Right atrium auricular region (tissue), 2 donors: ENCODE results near the gene HIRIP3. TPM values are rescaled to one million over a fixed set of nuclear protein-coding genes. Genes with fewer than 3 reads are reported as not detected.

Experiments used
- DNase-seq: peaks from one replicate; pipeline ENCODE4 v3.0.0-alpha.2; 2019; ENCODE audit warnings: low spot score
- H3K27ac ChIP-seq, 2 donors: fragments of 200-600 bp; sonication (generic); 1 replicate in 1 of 2; 2 replicates in 1 of 2; pipeline ENCODE4 v1.5.1; 2016 to 2019
- H3K27me3 ChIP-seq, 2 donors: fragments of 200-600 bp; sonication (generic); one replicate each; pipeline versions ENCODE4 v1.5.1 to v1.6.0; 2017 to 2019
- H3K36me3 ChIP-seq: fragments of 200-600 bp; sonication (generic); one replicate; pipeline ENCODE4 v1.5.1; 2016
- H3K4me1 ChIP-seq, 2 donors: fragments of 200-600 bp; sonication (generic); one replicate each; pipeline versions ENCODE4 v1.5.1 to v1.6.0; 2017 to 2019
- H3K4me3 ChIP-seq, 2 donors: fragments of 200-600 bp; sonication (generic); 1 replicate in 1 of 2; 2 replicates in 1 of 2; pipeline ENCODE4 v1.5.1; 2017 to 2019; ENCODE audit warnings: mild to moderate bottlenecking in 1 of 2, moderate library complexity in 1 of 2
- H3K9me3 ChIP-seq, 2 donors: fragments of 200-600 bp; sonication (generic); one replicate each; pipeline ENCODE4 v1.5.1; 2019
- total RNA-seq, 2 donors: library from RNA; depleted of rRNA; stranded (reverse); fragments of >200 nt; gene quantifications; one replicate each; pipeline ENCODE4 v1.1.0, GENCODE V29; 2016
- TF ChIP-seq, protein P1 (sequence below), 2 donors: fragments of 200-600 bp; sonication (generic); IDR thresholded peaks; one replicate each; pipeline ENCODE4 v1.5.1; 2019; ENCODE audit warnings: antibody characterized with exemption in 2 of 2

Gene HIRIP3
- total RNA-seq, 2 donors from 2014 or later, result 10.3 to 11.4 TPM

- no peaks in the 10 kb centered on the region for H3K36me3 ChIP-seq
- peaks cover 0 to 14% of the 10 kb centered on the region in 2 donors for H3K4me1 ChIP-seq
- TF ChIP-seq, protein P1, sequence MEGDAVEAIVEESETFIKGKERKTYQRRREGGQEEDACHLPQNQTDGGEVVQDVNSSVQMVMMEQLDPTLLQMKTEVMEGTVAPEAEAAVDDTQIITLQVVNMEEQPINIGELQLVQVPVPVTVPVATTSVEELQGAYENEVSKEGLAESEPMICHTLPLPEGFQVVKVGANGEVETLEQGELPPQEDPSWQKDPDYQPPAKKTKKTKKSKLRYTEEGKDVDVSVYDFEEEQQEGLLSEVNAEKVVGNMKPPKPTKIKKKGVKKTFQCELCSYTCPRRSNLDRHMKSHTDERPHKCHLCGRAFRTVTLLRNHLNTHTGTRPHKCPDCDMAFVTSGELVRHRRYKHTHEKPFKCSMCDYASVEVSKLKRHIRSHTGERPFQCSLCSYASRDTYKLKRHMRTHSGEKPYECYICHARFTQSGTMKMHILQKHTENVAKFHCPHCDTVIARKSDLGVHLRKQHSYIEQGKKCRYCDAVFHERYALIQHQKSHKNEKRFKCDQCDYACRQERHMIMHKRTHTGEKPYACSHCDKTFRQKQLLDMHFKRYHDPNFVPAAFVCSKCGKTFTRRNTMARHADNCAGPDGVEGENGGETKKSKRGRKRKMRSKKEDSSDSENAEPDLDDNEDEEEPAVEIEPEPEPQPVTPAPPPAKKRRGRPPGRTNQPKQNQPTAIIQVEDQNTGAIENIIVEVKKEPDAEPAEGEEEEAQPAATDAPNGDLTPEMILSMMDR (IDR thresholded peaks at IDR 0.05), result no peak
- no peaks in the 10 kb centered on the region for H3K9me3 ChIP-seq
- H3K27me3 ChIP-seq, result no peaks in the 10 kb centered on the region
- DNase-seq, result no peak
- no peak overlapping the region for H3K27ac ChIP-seq
- no peak overlapping the region for H3K4me3 ChIP-seq
These were observed 51.3 kb downstream of the HIRIP3 start for GRCh38 chr16:29943846-29944799.

Other genes starting within 250 kb of the HIRIP3 start
- under 1 TPM; 0.52 to 0.90 TPM for gene C16orf54, start 249.6 kb downstream of the HIRIP3 start, total RNA-seq
- not detected for gene ZG16, start 217.4 kb downstream of the HIRIP3 start, total RNA-seq
- 10 to 100 TPM; 10.1 to 17.1 TPM for gene KIF22, start 204.9 kb downstream of the HIRIP3 start, total RNA-seq
- gene MAZ, start 189.1 kb downstream of the HIRIP3 start, total RNA-seq, result 10 to 100 TPM; 33.0 to 86.6 TPM
- under 1 TPM; 0.51 to 0.52 TPM for gene PRRT2, start 183.4 kb downstream of the HIRIP3 start, total RNA-seq
- gene PAGR1, start 179.5 kb downstream of the HIRIP3 start, total RNA-seq, result 10 to 100 TPM; 23.5 to 27.3 TPM
- 10 to 100 TPM; 44.4 to 77.9 TPM for gene MVP, start 175.2 kb downstream of the HIRIP3 start, total RNA-seq
- 100 to 1,000 TPM; 135 to 138 TPM for gene CDIPT, start 132.4 kb downstream of the HIRIP3 start, total RNA-seq
- gene SEZ6L2, start 96.1 kb downstream of the HIRIP3 start, total RNA-seq, result 1 to 10 TPM; 2.6 to 4.6 TPM
- gene ASPHD1, start 95.1 kb downstream of the HIRIP3 start, total RNA-seq, result 1 to 10 TPM; 1.5 to 3.2 TPM
- 1 to 10 TPM; 6.4 to 6.5 TPM for gene KCTD13, start 69.4 kb downstream of the HIRIP3 start, total RNA-seq
- 100 to 1,000 TPM; 100 to 107 TPM for gene TMEM219, start 33.5 kb downstream of the HIRIP3 start, total RNA-seq
- gene TAOK2, start 21.7 kb downstream of the HIRIP3 start, total RNA-seq, result 10 to 100 TPM; 29.1 to 36.7 TPM
- gene INO80E, start 624 bp upstream of the HIRIP3 start, total RNA-seq, result 100 to 1,000 TPM in 1 of 2 donors, 10 to 100 TPM in 1; 33.4 to 117 TPM
- not detected for gene DOC2A, start 15.4 kb upstream of the HIRIP3 start, total RNA-seq
- gene C16orf92, start 27.6 kb upstream of the HIRIP3 start, total RNA-seq, result not detected
- not detected for gene TLCD3B, start 35.7 kb upstream of the HIRIP3 start, total RNA-seq
- gene ALDOA, start 70.1 kb upstream of the HIRIP3 start, total RNA-seq, result 1,000 to 10,000 TPM; 2,869 to 3,626 TPM
- gene PPP4C, start 80.4 kb upstream of the HIRIP3 start, total RNA-seq, result 10 to 100 TPM; 23.2 to 32.7 TPM
- gene TBX6, start 96.3 kb upstream of the HIRIP3 start, total RNA-seq, result under 1 TPM in 1 of 2 donors, not detected in 1; 0.43 TPM
- 100 to 1,000 TPM; 129 to 140 TPM for gene YPEL3, start 100.6 kb upstream of the HIRIP3 start, total RNA-seq
- 1 to 10 TPM in 1 of 2 donors, not detected in 1; 1.7 TPM for gene GDPD3, start 117.9 kb upstream of the HIRIP3 start, total RNA-seq
- gene MAPK3, start 127.6 kb upstream of the HIRIP3 start, total RNA-seq, result 10 to 100 TPM; 27.9 to 76.6 TPM
- 10 to 100 TPM in 1 of 2 donors, 1 to 10 TPM in 1; 5.4 to 18.6 TPM for gene CORO1A, start 188.0 kb upstream of the HIRIP3 start, total RNA-seq
- gene BOLA2B, start 198.0 kb upstream of the HIRIP3 start, total RNA-seq, result 100 to 1,000 TPM; 143 to 187 TPM
- gene SLX1A, start 198.3 kb upstream of the HIRIP3 start, total RNA-seq, result 10 to 100 TPM; 25.1 to 36.3 TPM
- 1 to 10 TPM; 2.0 to 7.4 TPM for gene SULT1A3, start 203.6 kb upstream of the HIRIP3 start, total RNA-seq